Measurements from ENCODE around the gene GZMM. TPM values are rescaled to one million over a fixed set of nuclear protein-coding genes. Genes with fewer than 3 reads are reported as not detected.

GZMM gene
- total RNA-seq, 1 donor from 2014 or later, result not detected

DNA sequence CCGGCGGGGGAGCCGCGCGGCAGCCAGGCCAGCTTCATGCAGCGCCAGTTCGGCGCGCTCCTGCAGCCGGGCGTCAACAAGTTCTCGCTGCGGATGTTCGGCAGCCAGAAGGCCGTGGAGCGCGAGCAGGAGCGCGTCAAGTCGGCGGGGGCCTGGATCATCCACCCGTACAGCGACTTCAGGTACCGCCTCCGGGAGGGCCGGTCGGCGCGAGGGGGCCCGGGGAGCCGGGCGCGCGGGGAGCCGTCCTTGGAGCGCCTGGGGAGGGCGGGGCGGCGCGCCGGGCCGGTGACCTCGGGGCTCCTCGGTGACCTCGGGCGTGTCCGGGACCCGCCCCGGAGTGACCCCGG, 46.5 kb downstream of the GZMM start:
- DNase-seq (ENCODE audit: low read depth), result no peak
- no peak overlapping the region for H3K4me3 ChIP-seq (ENCODE audit: low read depth, low read length)

DNA sequence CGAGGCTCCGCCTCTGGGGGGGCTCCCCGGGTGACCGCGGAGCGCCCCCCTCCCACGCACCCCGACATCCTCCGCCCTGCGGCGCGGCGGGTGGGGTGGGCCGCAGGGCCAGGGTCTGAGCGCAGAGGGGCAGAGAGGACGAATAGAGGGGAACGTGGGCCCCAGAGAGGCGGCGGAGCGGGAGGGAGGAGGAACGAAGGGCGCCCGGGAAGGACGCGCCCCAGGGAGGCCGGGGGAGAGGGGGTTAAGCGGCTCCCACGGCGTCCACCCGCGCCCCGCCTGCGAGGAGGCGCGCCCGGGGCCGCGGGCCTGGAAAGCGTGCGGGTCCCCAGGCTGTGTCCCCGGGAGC, 46.9 kb downstream of the GZMM start:
- no peak for DNase-seq (ENCODE audit: low read depth)
- TF ChIP-seq, protein P1, sequence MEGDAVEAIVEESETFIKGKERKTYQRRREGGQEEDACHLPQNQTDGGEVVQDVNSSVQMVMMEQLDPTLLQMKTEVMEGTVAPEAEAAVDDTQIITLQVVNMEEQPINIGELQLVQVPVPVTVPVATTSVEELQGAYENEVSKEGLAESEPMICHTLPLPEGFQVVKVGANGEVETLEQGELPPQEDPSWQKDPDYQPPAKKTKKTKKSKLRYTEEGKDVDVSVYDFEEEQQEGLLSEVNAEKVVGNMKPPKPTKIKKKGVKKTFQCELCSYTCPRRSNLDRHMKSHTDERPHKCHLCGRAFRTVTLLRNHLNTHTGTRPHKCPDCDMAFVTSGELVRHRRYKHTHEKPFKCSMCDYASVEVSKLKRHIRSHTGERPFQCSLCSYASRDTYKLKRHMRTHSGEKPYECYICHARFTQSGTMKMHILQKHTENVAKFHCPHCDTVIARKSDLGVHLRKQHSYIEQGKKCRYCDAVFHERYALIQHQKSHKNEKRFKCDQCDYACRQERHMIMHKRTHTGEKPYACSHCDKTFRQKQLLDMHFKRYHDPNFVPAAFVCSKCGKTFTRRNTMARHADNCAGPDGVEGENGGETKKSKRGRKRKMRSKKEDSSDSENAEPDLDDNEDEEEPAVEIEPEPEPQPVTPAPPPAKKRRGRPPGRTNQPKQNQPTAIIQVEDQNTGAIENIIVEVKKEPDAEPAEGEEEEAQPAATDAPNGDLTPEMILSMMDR (conservative IDR thresholded peaks at IDR 0.05; ENCODE audit: low read depth, low read length), result no peak
- H3K4me3 ChIP-seq (ENCODE audit: low read depth, low read length), result no peak overlapping the region

More for the DNA sequence above, 46.5 kb downstream of the GZMM start:
- TF ChIP-seq, protein P1 (conservative IDR thresholded peaks at IDR 0.05; ENCODE audit: low read depth, low read length), result no peak

DNA sequence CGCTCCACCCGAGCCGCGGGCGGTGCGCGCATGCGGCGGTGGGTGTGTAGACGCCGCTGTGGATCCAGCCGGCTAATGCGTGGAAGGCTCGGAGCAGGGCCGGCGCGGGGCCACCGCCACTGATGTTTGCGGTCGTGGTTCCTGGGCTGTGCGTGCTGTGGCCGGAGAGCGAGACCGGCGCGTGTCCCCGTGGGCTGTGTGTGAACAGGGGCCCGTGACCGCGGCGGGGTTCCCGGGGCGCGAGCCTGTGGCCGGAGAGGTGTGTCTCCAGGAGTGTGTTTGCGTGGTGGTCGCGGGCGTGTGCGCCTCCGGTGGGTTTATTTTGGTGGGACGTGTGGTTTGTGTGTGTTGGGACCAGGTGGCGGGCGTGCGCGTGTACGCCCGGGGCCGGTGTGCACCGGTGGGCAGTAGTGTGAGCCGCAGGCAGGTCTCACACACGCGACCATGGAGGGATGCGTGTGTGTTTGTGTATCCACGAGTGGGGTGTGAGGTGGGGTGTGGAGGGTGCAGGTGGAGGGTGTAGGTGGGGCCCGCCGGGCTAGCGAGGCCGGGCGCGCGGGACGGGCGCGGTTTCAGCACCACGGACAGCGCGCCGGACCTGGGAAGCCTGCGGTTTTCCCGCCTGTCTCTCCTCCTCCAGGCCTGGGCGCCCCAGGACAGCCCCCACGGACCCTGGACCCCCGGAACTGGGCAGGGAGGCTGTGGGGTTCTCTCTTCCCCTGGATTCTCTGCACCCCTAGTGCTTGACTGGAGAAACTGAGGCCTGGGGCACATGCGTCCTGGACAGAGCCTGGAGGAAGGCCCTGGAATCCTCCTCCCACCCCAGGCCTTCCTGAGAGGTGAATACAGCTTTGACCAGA, 47.5 kb downstream of the GZMM start:
- TF ChIP-seq, protein P1 (conservative IDR thresholded peaks at IDR 0.05; ENCODE audit: low read depth, low read length), result no peak
- H3K4me3 ChIP-seq (ENCODE audit: low read depth, low read length), result no peak overlapping the region
- DNase-seq (ENCODE audit: low read depth), result no peak

DNA sequence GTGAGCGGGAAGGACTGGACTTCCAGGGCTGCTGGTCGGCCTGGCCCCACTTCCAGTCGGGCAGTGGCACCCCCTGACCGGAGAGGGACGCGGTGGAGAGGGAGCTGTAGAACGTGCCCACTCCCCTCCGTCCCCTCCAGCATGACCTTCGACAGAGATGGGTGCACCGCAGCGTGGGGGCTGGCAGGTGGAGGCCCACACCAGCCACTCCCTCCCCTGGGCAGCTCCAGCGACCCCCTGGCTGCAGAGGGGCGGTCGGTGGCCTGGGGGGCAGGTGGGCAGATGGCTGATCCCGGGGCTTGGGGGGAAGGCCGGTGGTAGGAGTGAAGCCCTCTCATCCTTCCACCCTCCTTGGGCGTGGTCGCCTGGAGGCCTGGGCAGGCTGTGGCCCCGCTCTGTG, 48.2 kb downstream of the GZMM start:
- TF ChIP-seq, protein P1 (conservative IDR thresholded peaks at IDR 0.05; ENCODE audit: low read depth, low read length), result no peak
- no peak for DNase-seq (ENCODE audit: low read depth)

DNA sequence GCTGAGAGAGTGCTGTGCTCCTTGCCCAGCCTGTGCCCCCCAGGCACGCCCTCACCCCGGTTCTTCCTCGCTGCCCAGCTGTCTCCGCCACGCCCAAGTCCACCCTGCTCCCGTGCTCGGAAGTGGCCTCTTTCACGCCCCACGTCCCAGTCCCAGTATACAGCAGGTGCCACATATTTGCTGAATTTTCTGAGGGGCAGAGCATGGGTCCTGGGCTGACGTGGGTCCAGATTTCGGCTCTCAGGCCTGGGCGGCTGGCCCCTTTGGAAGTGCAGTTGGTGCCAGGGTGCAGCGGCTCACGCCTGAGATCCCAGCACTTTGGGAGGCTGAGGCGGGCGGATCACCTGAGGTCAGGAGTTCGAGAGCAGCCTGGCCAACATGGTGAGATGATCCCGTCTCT, 49.2 kb downstream of the GZMM start:
- TF ChIP-seq, protein P1 (conservative IDR thresholded peaks at IDR 0.05; ENCODE audit: low read depth, low read length), result no peak

More for the DNA sequence above, 48.2 kb downstream of the GZMM start:
- no peak overlapping the region for H3K4me3 ChIP-seq (ENCODE audit: low read depth, low read length)

DNA sequence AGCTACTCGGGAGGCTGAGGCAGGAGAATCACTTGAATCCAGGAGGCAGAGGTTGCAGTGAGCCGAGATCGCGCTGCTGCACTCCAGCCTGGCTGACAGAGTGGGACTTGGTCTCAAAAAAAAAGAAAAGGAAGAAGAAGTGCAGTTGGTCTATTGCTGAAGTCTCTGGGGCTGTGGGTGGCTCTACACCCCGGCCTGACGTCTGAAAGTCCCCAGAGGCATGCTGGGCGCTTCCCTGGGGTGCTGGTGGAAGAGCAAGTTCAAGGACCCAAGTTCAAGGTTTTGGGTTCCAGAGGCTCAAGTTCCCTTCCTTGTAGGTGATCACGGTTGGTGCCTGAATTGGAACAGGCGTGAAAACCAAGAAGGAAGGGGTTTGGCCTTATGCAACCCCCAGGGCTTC, 49.7 kb downstream of the GZMM start:
- no peak overlapping the region for H3K4me3 ChIP-seq (ENCODE audit: low read depth, low read length)
- TF ChIP-seq, protein P1 (conservative IDR thresholded peaks at IDR 0.05; ENCODE audit: low read depth, low read length), result no peak

More for the DNA sequence above, 49.2 kb downstream of the GZMM start:
- H3K4me3 ChIP-seq (ENCODE audit: low read depth, low read length), result no peak overlapping the region
- no peak for DNase-seq (ENCODE audit: low read depth)

More for the DNA sequence above, 49.7 kb downstream of the GZMM start:
- DNase-seq (ENCODE audit: low read depth), result no peak

Measured in epithelial cell of proximal tubule (primary cell).